GM21360 (cell line): ENCODE results near the gene DNAH1.

Experiments
- ATAC-seq: cut with Tn5 transposase; IDR thresholded peaks from one replicate; pipeline ENCODE4 v1.9.1; 2021; ENCODE audit warnings: mild to moderate bottlenecking, moderate library complexity; ENCODE audit not compliant: unreplicated experiment

The DNAH1 gene

DNA sequence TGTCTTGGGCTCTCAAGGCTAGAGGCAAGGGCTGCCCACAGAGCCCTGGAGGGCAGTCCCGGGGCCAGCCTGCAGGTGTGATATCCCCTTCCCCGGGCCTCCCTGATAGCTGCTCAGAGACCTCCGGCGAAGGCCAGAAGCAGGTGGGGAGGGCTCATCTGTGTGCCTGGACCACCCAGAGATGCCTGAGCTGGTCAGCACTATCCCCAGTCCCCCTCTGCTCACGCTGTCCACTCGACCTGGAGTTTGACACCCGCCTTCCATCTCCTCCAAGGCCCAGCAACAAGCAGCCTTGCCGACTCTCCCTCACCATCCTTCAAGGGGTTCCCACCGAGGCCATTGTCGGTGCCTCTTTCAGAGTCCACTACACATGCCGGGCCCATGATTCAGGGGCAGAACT, 39.4 kb downstream of the DNAH1 start:
- ATAC-seq, result no peak

DNA sequence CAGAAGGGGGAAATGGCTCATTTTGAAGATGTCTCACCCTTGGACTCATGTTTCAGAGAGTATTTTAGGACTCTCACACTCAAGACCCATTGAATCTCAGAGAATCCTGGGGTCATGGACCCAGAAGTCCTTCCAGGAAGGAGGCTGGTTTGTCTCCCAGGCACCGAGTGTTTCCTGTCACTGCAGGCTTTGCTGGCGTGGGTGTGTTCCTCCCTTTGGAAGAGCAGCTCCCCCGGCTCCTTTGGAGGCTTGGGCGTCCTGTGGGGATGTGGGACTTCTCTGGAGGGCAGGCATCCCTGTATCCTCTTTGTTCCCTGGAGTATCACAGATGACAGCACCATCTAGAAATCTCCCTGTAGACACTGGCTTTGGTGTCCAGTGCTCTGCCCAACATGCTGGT, 40.0 kb downstream of the DNAH1 start:
- ATAC-seq, result no peak

DNA sequence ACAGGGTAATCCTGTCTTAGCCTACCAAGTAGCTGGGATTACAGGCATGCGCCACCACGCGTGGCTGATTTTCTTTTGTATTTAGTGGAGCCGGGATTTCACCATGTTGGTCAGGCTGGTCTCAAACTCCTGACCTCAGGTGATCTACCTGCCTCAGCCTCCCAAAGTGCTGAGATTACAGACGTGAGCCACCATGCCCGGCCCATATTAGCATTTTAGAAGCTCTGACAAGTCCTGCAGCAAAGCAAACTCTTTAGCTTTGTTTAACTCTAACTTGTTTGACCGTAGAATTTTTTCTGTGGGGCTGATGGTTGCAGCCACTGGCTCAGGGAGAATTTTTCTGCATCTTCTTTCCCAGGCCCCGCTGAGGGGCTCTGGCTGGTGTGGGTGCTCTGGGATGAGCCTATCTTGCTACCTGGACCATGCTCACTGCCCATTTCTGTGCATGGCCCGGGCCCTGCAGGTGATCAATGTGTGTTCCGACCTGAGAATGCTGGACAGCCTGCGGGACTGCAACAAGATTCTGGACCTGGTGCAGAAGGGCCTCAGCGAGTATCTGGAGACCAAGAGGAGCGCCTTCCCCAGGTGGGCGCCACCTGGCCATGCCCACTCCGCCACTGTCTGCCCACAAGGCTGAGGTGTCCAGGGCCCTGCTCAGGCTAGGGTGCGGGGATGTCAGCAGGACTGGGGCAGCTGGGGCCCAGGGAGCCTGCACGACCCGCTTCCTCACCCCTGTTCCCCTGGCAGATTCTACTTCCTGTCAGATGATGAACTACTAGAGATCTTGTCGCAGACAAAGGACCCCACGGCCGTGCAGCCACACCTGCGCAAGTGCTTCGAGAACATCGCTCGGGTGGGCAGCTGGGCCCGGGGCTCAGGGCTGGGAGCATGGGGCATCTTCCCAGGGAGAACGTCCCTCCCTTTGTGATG, 41.3 kb downstream of the DNAH1 start:
- no peak for ATAC-seq

DNA sequence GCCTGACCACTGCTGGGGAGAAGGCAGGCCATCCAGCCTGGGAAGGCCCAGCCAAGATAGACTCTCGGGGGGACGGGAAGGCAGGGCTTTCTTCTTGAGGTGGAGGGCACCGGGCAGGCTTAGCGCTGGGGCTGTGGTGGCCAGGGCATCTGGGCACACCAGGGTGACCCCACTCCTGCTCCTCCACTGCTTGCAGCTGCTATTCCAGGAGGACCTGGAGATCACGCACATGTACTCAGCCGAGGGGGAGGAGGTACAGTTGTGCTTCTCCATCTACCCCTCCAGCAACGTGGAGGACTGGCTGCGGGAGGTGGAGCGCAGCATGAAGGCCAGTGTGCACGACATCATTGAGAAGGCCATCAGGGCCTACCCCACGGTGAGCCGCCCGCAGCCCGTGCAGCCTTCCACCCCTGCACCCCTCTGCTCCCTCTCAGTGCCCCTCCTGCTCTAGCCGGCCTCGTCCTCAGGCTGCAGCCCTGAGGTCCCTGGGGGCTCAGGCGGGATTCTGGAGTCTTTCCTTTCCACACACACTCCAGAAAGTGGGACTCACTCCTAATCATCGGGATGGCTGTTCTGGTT, 42.3 kb downstream of the DNAH1 start:
- ATAC-seq, result no peak

DNA sequence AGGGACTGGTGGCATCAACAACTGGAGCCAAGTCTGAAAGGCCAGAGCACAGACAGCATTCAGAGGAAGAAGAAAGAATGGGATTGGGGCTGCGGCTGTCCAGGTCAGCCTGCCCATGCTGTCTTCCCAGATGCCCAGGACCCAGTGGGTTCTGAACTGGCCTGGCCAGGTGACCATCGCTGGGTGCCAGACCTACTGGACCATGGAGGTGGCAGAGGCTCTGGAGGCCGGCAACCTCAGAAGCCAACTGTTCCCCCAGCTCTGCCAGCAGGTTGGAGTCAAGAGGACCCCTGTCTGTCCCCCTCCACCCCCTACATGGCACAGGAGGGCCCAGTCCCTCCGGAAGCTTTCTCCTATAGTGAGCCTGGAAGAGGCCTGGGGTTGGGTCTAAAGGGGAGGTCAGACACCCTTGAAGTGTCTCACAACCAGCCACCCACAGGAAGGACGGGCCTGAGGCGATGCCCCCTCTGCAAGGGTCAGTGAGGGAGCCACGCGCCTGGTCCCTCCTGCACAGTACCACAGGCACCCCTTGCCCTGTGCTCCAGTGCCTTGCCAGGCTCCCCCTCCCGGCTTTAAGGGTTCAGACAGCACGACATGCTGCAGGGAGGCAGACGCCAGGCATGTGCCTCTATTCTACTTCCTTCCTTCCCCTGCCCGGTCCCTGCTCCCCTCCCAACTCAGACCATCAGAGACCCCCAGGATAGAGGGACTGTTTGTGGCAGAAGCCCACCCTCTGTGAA, 43.2 kb downstream of the DNAH1 start:
- no peak for ATAC-seq

DNA sequence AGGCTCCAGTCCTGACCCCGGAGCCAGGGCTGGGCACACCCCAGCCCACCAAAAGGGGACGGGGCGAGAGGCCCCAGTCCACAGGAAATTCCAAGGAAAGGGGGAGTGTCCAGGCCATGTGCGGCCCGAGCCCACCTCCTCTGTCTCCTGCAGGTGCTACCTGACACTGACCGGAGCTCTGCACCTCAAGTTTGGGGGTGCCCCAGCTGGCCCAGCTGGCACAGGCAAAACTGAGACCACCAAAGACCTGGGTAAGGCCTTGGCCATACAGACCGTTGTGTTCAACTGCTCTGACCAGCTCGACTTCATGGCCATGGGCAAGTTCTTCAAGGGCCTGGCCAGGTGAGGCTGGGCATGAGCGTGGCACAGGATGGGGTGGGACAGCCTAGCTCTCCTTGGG, 44.9 kb downstream of the DNAH1 start:
- ATAC-seq, result no peak

DNA sequence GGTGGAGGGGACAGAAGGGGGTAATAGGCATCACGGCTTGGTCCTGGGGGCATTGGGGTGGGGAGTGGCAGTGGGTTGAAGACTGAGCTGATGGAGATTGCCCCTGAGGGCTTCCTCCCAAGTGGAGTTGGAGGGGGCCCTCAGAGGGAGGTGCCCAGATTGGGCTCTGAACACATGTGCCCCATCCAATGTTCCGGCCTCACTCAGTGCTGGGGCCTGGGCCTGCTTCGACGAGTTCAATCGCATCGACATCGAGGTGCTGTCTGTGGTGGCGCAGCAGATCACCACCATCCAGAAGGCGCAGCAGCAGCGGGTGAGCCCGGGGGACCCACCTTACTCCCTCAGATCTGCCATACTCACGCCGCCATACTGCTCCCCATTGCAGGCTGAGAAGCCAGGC, 45.3 kb downstream of the DNAH1 start:
- ATAC-seq, result no peak

DNA sequence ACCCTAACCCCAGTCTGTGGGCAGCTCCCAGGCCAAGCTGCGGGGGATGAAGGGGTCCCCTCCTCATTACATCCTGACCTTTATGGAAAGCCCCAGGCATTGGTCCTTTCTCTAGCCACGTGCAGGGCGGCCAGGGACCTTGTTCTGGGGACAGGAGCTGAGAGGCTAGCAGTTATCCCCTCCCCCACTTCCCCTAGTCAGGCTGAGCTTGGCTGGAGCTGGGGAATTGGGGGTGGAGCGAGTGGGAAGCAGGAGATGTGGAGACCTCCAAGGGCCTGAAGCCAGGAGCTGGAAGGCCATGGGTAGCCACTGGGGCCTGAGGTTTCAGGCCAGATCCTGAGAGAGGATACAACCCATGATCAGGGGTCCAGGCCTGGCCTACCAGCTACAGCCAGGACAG, 45.8 kb downstream of the DNAH1 start:
- no peak for ATAC-seq

DNA sequence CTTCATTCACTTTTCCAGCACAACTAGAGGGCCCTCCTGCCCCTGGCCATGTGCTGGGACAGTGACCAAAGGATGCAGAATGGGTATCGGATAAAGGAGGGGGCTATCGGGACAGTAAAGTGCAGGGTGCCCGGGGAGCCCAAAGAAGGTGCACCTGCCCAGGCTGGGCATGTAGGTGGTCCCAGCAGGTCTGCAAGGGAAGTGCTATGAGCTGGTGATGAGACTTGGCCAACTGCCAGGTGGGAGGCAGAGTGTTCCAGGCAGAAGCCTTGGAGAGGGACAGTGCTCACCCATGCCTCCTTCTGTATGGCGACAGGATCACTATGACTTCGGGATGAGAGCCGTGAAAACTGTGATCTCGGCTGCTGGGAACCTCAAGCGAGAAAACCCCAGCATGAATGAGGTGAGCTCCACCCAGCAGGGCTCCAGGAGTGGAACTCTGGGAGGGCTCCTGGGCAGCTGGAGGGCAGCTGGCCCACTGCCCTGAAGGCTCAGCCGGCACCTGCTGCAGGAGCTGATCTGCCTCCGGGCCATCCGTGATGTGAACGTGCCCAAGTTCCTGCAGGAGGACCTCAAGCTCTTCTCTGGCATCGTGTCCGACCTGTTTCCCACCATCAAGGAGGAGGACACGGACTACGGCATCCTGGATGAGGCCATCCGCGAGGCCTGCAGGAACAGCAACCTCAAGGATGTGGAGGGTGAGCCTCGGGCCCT, 48.4 kb downstream of the DNAH1 start:
- no peak for ATAC-seq

DNA sequence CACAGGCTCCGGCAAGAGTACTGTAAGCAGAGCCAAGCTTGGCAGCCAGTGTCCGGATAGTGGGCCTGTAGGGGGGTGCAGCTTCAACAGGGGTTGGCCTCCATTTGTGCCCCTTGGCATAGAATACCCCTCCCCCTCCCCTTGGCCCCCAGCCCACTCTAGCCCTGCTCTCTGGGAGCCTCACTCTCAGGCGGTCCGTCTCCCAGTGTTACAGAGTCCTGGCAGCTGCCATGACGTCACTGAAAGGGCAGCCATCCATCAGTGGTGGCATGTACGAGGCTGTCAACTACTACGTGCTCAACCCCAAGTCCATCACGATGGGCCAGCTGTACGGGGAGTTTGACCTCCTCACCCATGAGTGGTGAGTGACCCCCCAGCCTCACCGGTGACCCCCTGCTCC, 50.4 kb downstream of the DNAH1 start:
- no peak for ATAC-seq

DNA sequence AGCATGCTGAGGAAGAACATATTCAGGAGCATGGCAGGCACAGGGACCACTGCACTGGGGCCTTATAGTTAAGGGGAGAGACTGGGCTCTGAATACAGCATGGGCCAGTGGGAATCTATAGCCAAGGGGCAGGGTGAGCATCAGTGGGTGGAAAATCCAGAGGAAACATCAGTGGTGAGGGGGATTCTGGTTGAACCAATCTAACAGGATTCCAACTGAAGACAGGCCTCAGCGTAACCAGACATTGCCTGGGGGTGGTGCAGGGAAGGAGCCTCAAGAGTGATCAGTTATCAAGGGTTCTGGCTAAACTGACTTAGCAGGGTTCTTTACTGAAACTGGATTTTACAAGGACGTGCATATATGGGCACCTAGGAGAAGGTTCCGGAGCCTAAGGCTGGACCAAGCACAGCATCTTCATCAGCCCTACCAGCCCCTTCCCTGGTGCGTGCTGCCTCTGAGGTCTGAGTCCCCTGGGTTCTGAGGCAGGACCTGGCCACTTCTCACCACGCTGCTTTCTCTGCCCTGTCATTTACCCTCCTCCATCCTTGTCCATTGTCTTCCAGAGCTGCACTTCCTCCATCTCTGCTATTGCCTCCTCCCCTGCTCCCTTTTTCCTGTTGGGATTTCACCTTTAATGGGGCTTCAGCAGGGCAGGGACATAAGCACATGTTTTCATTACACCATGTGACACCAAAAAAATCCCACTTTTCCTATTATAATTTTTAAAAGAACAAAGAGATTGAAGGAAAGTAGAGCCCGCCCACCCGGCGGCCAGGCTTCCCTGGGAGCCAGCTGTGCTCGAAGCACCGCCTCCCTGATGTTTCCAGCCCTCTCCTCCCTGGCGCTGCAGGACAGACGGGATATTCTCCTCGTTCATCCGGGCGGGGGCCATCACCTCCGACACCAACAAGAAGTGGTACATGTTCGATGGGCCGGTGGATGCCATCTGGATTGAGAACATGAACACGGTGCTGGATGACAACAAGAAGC, 52.1 kb downstream of the DNAH1 start:
- ATAC-seq, result no peak

DNA sequence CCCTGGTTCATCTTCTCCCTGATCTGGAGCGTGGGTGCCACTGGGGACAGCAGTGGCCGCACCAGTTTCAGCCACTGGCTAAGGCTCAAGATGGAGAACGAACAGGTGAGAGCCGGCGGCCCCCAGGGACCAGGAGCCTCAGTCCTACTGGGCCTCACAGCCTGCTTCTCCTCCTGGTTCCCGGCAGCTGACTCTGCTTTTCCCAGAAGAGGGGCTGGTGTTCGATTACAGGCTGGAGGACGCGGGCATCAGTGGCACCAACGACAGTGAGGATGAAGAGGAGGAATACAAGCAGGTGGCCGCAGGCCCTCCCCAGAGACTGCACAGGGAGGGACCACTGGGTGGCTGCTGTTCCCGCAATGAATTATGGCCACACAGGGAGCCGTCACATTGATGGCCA, 54.4 kb downstream of the DNAH1 start:
- ATAC-seq, result no peak

DNA sequence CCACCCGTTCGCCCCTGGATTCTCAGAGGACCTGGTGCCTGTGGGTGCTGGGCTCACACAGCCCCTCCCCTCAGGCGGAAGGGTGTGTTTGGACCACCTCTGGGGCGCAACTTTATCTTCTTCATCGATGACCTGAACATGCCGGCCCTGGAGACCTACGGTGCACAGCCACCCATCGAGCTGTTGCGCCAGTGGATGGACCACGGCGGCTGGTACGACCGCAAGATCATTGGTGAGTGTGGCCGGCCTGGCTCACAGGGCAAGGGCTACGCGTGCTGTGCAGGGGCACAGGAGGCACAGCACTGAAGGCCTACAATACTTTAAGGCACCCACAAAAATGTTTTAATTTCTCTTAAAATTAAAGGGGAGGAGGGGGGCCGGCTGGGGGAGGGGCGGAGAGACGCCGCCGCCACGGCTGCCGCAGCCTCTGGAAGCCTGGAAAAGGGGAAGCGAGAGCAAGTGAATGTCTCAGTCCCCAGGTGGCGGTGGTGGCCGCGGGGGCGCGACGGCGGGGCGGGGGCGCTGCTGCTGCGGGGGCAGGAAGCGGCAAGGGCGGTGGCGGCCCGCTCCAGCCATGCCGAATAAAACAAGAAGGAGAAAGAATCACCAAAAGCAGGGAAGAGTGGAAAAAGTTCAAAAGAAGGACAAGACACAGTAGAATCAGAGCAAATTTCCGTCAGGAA, 56.8 kb downstream of the DNAH1 start:
- no peak for ATAC-seq

DNA sequence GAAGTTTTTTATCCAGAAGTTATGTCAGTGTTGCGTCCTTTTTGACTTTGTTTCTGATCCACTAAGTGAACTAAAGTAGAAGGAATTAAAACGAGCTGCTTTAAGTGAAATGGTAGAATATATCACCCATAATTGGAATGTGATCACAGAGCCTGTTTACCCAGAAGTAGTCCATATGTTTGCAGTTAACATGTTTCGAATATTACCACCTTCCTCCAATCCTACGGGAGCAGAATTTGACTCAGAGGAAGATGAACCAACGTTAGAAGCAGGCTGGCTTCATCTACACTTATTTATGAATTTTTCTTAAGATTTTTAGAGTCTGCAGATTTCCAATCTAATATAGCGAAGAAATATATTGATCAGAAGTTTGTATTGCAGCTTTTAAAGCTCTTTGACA, 57.6 kb downstream of the DNAH1 start:
- ATAC-seq, result no peak

DNA sequence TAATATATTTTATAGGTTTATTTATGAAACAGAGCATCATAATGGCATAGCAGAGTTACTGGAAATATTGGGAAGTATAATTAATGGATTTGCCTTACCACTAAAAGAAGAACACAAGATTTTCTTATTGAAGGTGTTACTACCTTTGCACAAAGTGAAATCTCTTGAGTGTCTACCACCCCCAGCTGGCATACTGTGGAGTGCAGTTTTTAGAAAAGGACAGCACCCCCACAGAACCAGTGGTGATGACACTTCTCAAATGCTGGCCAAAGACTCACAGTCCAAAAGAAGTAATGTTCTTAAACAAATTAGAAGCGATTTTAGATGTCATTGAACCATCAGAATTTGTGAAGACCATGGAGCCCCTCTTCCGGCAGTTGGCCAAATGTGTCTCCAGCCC, 58.1 kb downstream of the DNAH1 start:
- ATAC-seq, result no peak

DNA sequence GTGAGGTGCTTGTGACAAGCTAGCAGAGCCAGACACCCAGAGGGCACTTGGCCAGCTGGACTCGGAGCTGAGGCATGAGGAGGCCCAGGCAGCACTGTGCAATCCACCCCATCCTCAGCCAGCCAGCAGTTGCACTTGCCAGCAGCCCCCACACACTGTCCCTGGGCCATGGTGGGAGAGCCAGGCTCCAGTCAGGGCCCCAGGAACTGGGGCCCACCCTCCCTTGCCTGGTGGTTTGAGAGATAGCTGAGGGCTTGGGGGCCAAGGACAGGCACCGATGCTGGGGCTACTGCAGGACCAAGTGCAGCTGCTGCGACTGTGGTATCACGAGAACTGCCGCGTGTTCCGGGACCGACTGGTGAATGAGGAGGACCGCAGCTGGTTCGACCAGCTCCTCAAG, 63.5 kb downstream of the DNAH1 start:
- ATAC-seq, result no peak

DNA sequence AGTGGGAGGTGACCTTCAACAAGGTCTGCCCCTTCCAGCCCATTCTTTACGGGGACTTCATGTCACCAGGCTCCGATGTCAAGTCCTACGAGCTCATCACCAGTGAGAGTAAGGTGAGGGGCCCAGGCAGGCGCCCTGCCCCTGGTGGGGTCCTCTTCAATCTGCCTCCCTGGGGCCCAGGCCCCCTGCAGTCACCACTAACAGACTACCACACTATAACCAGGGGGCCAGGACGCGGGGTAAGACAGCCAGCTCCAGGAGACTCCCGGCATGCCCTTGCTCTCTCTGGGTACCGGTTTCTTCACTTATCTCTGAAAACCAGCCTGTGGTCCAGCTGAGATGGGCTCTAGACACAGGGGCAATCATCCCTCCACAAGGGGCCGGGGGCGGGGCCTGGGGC, 63.9 kb downstream of the DNAH1 start:
- ATAC-seq, result no peak

DNA sequence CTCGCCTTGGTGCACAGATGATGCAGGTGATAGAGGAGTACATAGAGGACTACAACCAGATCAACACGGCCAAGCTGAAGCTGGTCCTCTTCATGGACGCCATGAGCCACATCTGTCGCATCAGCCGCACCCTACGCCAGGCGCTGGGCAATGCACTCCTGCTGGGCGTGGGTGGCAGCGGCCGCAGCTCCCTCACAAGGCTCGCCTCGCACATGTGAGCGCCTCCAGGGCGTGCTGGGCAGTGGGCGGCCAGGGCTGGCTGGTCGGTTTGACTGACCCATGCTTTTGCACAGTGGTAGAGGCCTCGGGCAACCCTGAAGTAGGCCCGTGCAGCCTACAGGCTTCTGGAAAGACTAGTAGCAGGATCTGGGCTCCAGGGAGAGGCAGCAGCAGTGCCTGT, 65.5 kb downstream of the DNAH1 start:
- no peak for ATAC-seq

DNA sequence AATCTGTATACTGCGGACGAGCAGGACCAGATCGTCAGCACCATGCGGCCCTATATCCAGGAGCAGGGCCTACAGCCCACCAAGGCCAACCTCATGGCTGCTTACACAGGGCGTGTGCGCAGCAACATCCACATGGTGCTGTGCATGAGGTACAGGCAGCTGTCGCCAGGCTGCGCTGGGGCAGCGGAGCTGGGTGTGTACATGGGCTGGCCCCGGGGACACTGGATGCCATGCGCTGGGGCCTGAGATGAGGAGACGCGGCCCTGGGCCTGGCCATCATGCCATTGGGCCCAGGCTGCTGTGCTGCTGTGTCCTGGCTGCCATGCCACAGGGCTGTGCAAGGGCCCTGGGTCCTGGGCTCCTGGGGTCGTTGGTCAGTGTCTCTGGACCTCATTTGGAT, 67.3 kb downstream of the DNAH1 start:
- no peak for ATAC-seq
